ENCODE measurements around the gene SEC16B. TPM values are rescaled to one million over a fixed set of nuclear protein-coding genes. Genes with fewer than 3 reads are reported as not detected.

Gene SEC16B
- total and polyA plus RNA-seq, 2 of the 13 experiments (the other 11 are each of a cell fraction or from before 2014, with no cell fraction given): 4.6 to 5.8 TPM

DNA sequence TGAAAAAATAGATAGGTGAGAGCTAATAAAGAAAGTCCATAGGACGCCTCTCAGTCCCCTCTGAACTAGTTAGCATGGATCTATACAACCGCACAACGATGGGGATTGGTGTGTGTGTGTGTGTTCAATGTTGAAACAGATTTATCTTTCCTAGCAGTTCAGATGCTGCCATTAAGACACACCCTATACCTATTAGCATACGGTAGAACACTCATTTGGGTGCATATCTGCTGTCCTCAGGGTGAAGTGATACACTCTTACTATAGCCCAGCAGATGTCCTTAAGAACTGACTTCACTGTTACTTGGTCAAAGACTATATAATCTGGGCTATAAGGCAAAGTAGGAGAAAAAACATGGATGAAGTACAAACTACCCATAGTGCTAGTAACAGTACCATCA, 4.6 kb downstream of the SEC16B start (continued):
- TF ChIP-seq, protein P1, sequence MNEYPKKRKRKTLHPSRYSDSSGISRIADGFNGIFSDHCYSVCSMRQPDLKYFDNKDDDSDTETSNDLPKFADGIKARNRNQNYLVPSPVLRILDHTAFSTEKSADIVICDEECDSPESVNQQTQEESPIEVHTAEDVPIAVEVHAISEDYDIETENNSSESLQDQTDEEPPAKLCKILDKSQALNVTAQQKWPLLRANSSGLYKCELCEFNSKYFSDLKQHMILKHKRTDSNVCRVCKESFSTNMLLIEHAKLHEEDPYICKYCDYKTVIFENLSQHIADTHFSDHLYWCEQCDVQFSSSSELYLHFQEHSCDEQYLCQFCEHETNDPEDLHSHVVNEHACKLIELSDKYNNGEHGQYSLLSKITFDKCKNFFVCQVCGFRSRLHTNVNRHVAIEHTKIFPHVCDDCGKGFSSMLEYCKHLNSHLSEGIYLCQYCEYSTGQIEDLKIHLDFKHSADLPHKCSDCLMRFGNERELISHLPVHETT (CRISPR knock-in tag; conservative IDR thresholded peaks at IDR 0.05): no peak
- TF ChIP-seq ISL2 (CRISPR knock-in tag; IDR thresholded peaks at IDR 0.05) (no peak), SRY (CRISPR knock-in tag; IDR thresholded peaks at IDR 0.05) (no peak), PHB2 (IDR thresholded peaks at IDR 0.05; ENCODE audit: partially characterized antibody) (no peak), AKAP8 (CRISPR knock-in tag; IDR thresholded peaks at IDR 0.05) (no peak)
- TF ChIP-seq, protein P2, sequence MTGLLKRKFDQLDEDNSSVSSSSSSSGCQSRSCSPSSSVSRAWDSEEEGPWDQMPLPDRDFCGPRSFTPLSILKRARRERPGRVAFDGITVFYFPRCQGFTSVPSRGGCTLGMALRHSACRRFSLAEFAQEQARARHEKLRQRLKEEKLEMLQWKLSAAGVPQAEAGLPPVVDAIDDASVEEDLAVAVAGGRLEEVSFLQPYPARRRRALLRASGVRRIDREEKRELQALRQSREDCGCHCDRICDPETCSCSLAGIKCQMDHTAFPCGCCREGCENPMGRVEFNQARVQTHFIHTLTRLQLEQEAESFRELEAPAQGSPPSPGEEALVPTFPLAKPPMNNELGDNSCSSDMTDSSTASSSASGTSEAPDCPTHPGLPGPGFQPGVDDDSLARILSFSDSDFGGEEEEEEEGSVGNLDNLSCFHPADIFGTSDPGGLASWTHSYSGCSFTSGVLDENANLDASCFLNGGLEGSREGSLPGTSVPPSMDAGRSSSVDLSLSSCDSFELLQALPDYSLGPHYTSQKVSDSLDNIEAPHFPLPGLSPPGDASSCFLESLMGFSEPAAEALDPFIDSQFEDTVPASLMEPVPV (CRISPR knock-in tag; IDR thresholded peaks at IDR 0.05): no peak

DNA sequence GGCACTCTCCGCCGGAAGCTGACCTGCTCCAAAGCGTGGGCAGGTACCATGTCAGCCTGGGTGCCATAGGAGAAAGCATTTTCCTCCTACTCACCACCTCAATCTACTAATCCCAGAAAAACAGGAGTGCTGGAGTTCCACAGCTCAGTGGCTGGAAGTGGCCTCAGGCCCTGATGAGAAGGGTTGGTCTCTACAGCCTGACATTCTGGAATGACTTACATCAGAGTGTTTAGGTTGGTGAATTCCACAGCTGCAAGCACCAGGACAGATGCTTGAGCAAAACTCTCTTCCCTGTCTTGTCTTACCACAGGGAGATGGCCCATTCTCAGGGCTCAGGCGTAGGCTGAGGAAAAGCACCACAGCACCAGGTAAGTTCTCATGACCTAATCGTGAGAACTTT, 5.5 kb downstream of the SEC16B start:
- ChIA-PET CTCF (ENCODE audit: low intra/inter-chr PET ratio, low total read pairs) (no interaction called here), POLR2A (no interaction called here)
- in situ Hi-C loops (cut with HindIII; ENCODE audit: extremely low pct_ligation_motif_present, low pct_unique_long_range_greater_than_20kb): no loop called here
- H3K79me2 ChIP-seq (ENCODE audit: insufficient read depth, low read length): no peaks in the 10 kb centered on the region
- H3K4me1 ChIP-seq (ENCODE audit: insufficient read depth, low read length): peaks cover 14% of the 10 kb centered on the region
- BruUV-seq (replicated peaks): no TSS peak
- TF ChIP-seq HMG20B (CRISPR knock-in tag; conservative IDR thresholded peaks at IDR 0.05) (no peak), ZMAT3 (CRISPR knock-in tag; conservative IDR thresholded peaks at IDR 0.05) (no peak)
- no peak overlapping the region for H3K4me3 ChIP-seq (replicated peaks in 1 of 3; ENCODE audit: insufficient read depth in 1 of 3, low read depth in 2 of 3, low read length in 3 of 3)
- 92% methylated on average over 5 of the region's 5 CpGs for WGBS (ENCODE audit: low lambda C conversion rate)
- H3K4me2 ChIP-seq (ENCODE audit: low read depth, low read length): no peak overlapping the region
- H3K27me3 ChIP-seq (ENCODE audit: control insufficient read depth in 1 of 2, insufficient read depth in 2 of 2, low read length in 2 of 2): no peaks in the 10 kb centered on the region; a peak in 1 of 5 replicates
- DNase-seq (ENCODE audit: low spot score): no peak
- no peak for ATAC-seq
- intact Hi-C loops (cut with micrococcal nuclease; ENCODE audit: unreplicated experiment): no loop called here
- H3K9me3 ChIP-seq (ENCODE audit: low read length): no peaks in the 10 kb centered on the region
- no peak overlapping the region for H3K9ac ChIP-seq (ENCODE audit: insufficient read depth, low read depth, low read length)
- peaks cover 5 to 18% of the 10 kb centered on the region in 2 experiments for H3K36me3 ChIP-seq (replicated peaks in 1 of 2; ENCODE audit: control insufficient read depth in 1 of 2, insufficient read depth in 2 of 2, low read length in 2 of 2)
- FAIRE-seq: no peak
- no peak overlapping the region for H3K27ac ChIP-seq (ENCODE audit: extremely low read length, insufficient read depth, low read length)
- H2AFZ ChIP-seq (ENCODE audit: low read length): no peak overlapping the region
- H4K20me1 ChIP-seq (ENCODE audit: insufficient read depth, low read length): no peaks in the 10 kb centered on the region

Data from HepG2 (cell line).